HUES48 (cell line): ENCODE results near the gene CFAP74.

Experiments
- H3K27ac ChIP-seq: one replicate; pipeline ENCODE4 v1.7.0; 2013; ENCODE audit warnings: low read depth, low read length, inconsistent platforms
- H3K27me3 ChIP-seq: 2 replicates; pipeline ENCODE4 v1.6.1; 2013; ENCODE audit warnings: mild to moderate bottlenecking, low read length; ENCODE audit not compliant: control insufficient read depth, insufficient read depth
- H3K36me3 ChIP-seq: 2 replicates; pipeline ENCODE4 v1.6.1; 2013; ENCODE audit warnings: low read length; ENCODE audit not compliant: control insufficient read depth, insufficient read depth
- H3K4me1 ChIP-seq: 2 replicates; pipeline ENCODE4 v1.6.1; 2013; ENCODE audit warnings: mild to moderate bottlenecking, low read length; ENCODE audit not compliant: control insufficient read depth, insufficient read depth
- H3K4me3 ChIP-seq: 2 replicates; pipeline ENCODE4 v1.5.1; 2013; ENCODE audit warnings: mild to moderate bottlenecking, low read depth, low read length
- H3K9ac ChIP-seq: 2 replicates; pipeline ENCODE4 v1.6.1; 2013; ENCODE audit warnings: mild to moderate bottlenecking, low read depth, low read length, moderate library complexity
- H3K9me3 ChIP-seq: 2 replicates; pipeline ENCODE4 v1.6.1; 2013; ENCODE audit warnings: low read length; ENCODE audit not compliant: control insufficient read depth, insufficient read depth

The CFAP74 gene

GRCh38 chr1:1954015-1954414, 49.6 kb downstream of the CFAP74 start:
- Histone ChIP-seq H3K36me3 (no peaks in the 10 kb centered on the region), H3K27ac (no peak overlapping the region), H3K4me1 (no peaks in the 10 kb centered on the region), H3K9me3 (no peaks in the 10 kb centered on the region), H3K9ac (no peak overlapping the region), H3K27me3 (no peaks in the 10 kb centered on the region), H3K4me3 (no peak overlapping the region)

GRCh38 chr1:1950940-1951339, 52.6 kb downstream of the CFAP74 start:
- Histone ChIP-seq H3K27ac (no peak overlapping the region), H3K27me3 (no peaks in the 10 kb centered on the region), H3K9me3 (no peaks in the 10 kb centered on the region), H3K4me3 (no peak overlapping the region), H3K4me1 (no peaks in the 10 kb centered on the region), H3K36me3 (no peaks in the 10 kb centered on the region), H3K9ac (no peak overlapping the region)

- no peaks in the 10 kb centered on the region for H3K9me3 ChIP-seq
- no peak overlapping the region for H3K27ac ChIP-seq
- peaks cover 1% of the 10 kb centered on the region; the same call in 1 of the 2 replicates for H3K4me1 ChIP-seq
- no peak overlapping the region for H3K9ac ChIP-seq
- H3K27me3 ChIP-seq = no peaks in the 10 kb centered on the region
- H3K4me3 ChIP-seq = no peak overlapping the region
- H3K36me3 ChIP-seq = no peaks in the 10 kb centered on the region
Observed at GRCh38 chr1:1948783-1949182, 54.8 kb downstream of the CFAP74 start.

- no peaks in the 10 kb centered on the region for H3K27me3 ChIP-seq
- peaks cover 4% of the 10 kb centered on the region; the same call in 1 of the 2 replicates for H3K4me1 ChIP-seq
- no peaks in the 10 kb centered on the region for H3K36me3 ChIP-seq
- no peak overlapping the region for H3K27ac ChIP-seq
- no peaks in the 10 kb centered on the region for H3K9me3 ChIP-seq
- H3K9ac ChIP-seq = no peak overlapping the region
- no peak overlapping the region for H3K4me3 ChIP-seq
Observed at GRCh38 chr1:1947493-1947892, 56.1 kb downstream of the CFAP74 start.

GRCh38 chr1:1946540-1946939, 57.0 kb downstream of the CFAP74 start:
- Histone ChIP-seq H3K36me3 (no peaks in the 10 kb centered on the region), H3K27me3 (no peaks in the 10 kb centered on the region), H3K9me3 (no peaks in the 10 kb centered on the region), H3K4me1 (peaks cover 4% of the 10 kb centered on the region; the same call in 1 of the 2 replicates), H3K27ac (no peak overlapping the region), H3K4me3 (no peak overlapping the region), H3K9ac (no peak overlapping the region)

GRCh38 chr1:1945782-1946393, 57.7 kb downstream of the CFAP74 start:
- Histone ChIP-seq H3K9ac (no peak overlapping the region), H3K4me1 (peaks cover 4% of the 10 kb centered on the region; the same call in 1 of the 2 replicates), H3K36me3 (no peaks in the 10 kb centered on the region), H3K4me3 (no peak overlapping the region), H3K9me3 (no peaks in the 10 kb centered on the region), H3K27ac (no peak overlapping the region), H3K27me3 (no peaks in the 10 kb centered on the region)

GRCh38 chr1:1943834-1944570, 59.6 kb downstream of the CFAP74 start:
- H3K9ac ChIP-seq = no peak overlapping the region
- no peaks in the 10 kb centered on the region for H3K9me3 ChIP-seq
- H3K36me3 ChIP-seq = no peaks in the 10 kb centered on the region
- 0 out of 2 replicates have a peak overlapping the region, but pooled peaks have one; percentile 46 for H3K4me3 ChIP-seq
- H3K4me1 ChIP-seq = peaks cover 4% of the 10 kb centered on the region; the same call in 1 of the 2 replicates
- no peak overlapping the region for H3K27ac ChIP-seq
- no peaks in the 10 kb centered on the region for H3K27me3 ChIP-seq

GRCh38 chr1:1942753-1943656, 60.6 kb downstream of the CFAP74 start:
- H3K9ac ChIP-seq = no peak overlapping the region
- H3K27ac ChIP-seq = no peak overlapping the region
- H3K4me1 ChIP-seq = peaks cover 4% of the 10 kb centered on the region; the same call in 1 of the 2 replicates
- no peaks in the 10 kb centered on the region for H3K27me3 ChIP-seq
- no peak overlapping the region for H3K4me3 ChIP-seq
- no peaks in the 10 kb centered on the region for H3K36me3 ChIP-seq
- H3K9me3 ChIP-seq = no peaks in the 10 kb centered on the region

- no peaks in the 10 kb centered on the region for H3K9me3 ChIP-seq
- H3K27ac ChIP-seq = no peak overlapping the region
- no peaks in the 10 kb centered on the region for H3K27me3 ChIP-seq
- H3K4me1 ChIP-seq = peaks cover 4% of the 10 kb centered on the region; the same call in 1 of the 2 replicates
- H3K36me3 ChIP-seq = no peaks in the 10 kb centered on the region
- no peak overlapping the region for H3K4me3 ChIP-seq
- no peak overlapping the region for H3K9ac ChIP-seq
Observed at GRCh38 chr1:1941868-1942752, 61.5 kb downstream of the CFAP74 start.

GRCh38 chr1:1941211-1941841, 62.3 kb downstream of the CFAP74 start:
- Histone ChIP-seq H3K9me3 (no peaks in the 10 kb centered on the region), H3K27ac (no peak overlapping the region), H3K27me3 (no peaks in the 10 kb centered on the region), H3K4me1 (peaks cover 4% of the 10 kb centered on the region; the same call in 1 of the 2 replicates), H3K36me3 (no peaks in the 10 kb centered on the region), H3K4me3 (no peak overlapping the region), H3K9ac (no peak overlapping the region)
